K562 (cell line): ENCODE measurements around the gene LY6G6C. TPM values are rescaled to one million over a fixed set of nuclear protein-coding genes. Genes with fewer than 3 reads are reported as not detected.

Source experiments
- ATAC-seq: fragments of 200-7000 bp; cut with Tn5 transposase; 3 replicates; pipeline ENCODE4 v1.9.1; 2020; ENCODE audit warnings: moderate library complexity
- BruUV-seq: library from RNA; stranded (reverse); fragments of 400-500 nt; replicated peaks from 2 replicates; lab custom pipeline; 2021; lab: Mats Ljungman, UMichigan
- CTCF ChIA-PET: fragments of 300-600 bp; formaldehyde crosslinking; extraction: SDS; loops from one replicate; lab custom pipeline; 2021; ENCODE audit warnings: low intra/inter-chr PET ratio; lab: Yijun Ruan, JAX
- POLR2A ChIA-PET: fragments of 300-600, 350-650 bp; sonication (Branson Sonifier 250); formaldehyde crosslinking; extraction: SDS; loops from one replicate; lab custom pipeline; 2021; ENCODE audit warnings: antibody characterized with exemption, inconsistent platforms; lab: Yijun Ruan, JAX
- DNase-seq, 4 experiments: peaks; one replicate each; pipeline versions ENCODE4 v3.0.0 to v3.0.0-alpha.2; 2011 to 2018; ENCODE audit warnings: low spot score in 3 of 4, mixed read lengths in 3 of 4; ENCODE audit errors: extremely low read depth in 1 of 4
- FAIRE-seq: peaks from 2 replicates; lab custom pipeline; 2011; peaks lifted over from hg19 to GRCh38; lab: Jason Lieb, UNC
- H2AFZ ChIP-seq: 2 replicates; pipeline ENCODE4 v1.6.0; 2011; ENCODE audit warnings: low read depth, low read length, control low read depth, inconsistent platforms
- H3K27ac ChIP-seq: fragments of 200-600 bp; 3 replicates; pipeline ENCODE4 v1.8.0; 2011; ENCODE audit warnings: low read depth, mild to moderate bottlenecking, control low read depth, inconsistent platforms, low read length, moderate library complexity, mixed read lengths; ENCODE audit errors: extremely low read depth
- H3K27me3 ChIP-seq, 2 experiments: fragments of 300-600 bp in 1 of 2; 2 replicates in 1 of 2; 3 replicates in 1 of 2; pipeline versions ENCODE4 v1.6.0 to v1.8.0; 2011; ENCODE audit warnings: inconsistent platforms in 2 of 2, low read length in 2 of 2, mild to moderate bottlenecking in 1 of 2, mixed read lengths in 1 of 2, moderate library complexity in 1 of 2; ENCODE audit not compliant: control insufficient read depth in 2 of 2, insufficient read depth in 2 of 2
- H3K36me3 ChIP-seq: fragments of 300-600 bp; 3 replicates; pipeline ENCODE4 v1.8.0; 2011; ENCODE audit warnings: mild to moderate bottlenecking, low read length, inconsistent platforms; ENCODE audit not compliant: control insufficient read depth, insufficient read depth
- H3K4me1 ChIP-seq, 2 experiments: fragments of 200-600 bp in 1 of 2; replicated peaks in 1 of 2; 2 replicates in 1 of 2; 3 replicates in 1 of 2; pipeline versions ENCODE4 v1.5.1 to v1.8.0; 2011; ENCODE audit warnings: inconsistent platforms in 2 of 2, low read length in 2 of 2, mild to moderate bottlenecking in 1 of 2, mixed read lengths in 1 of 2, moderate library complexity in 1 of 2; ENCODE audit not compliant: control insufficient read depth in 2 of 2, insufficient read depth in 2 of 2
- H3K4me2 ChIP-seq: 2 replicates; pipeline ENCODE4 v1.6.1; 2011; ENCODE audit warnings: low read length, control low read depth, inconsistent platforms, mixed read lengths; ENCODE audit not compliant: insufficient read depth
- H3K4me3 ChIP-seq: fragments of 200-600 bp; sonication (generic), shearing (Covaris generic); 2 replicates; pipeline ENCODE4 v1.5.1; 2016; ENCODE audit warnings: control low read depth, inconsistent platforms
- H3K79me2 ChIP-seq: fragments of 200-600 bp; 3 replicates; pipeline ENCODE4 v1.8.0; 2011; ENCODE audit warnings: low read length, inconsistent platforms; ENCODE audit not compliant: control insufficient read depth, insufficient read depth
- H3K9ac ChIP-seq, 2 experiments: 2 replicates each; pipeline versions ENCODE4 v1.6.0 to v1.6.1; 2011; ENCODE audit warnings: low read depth in 2 of 2, low read length in 2 of 2, control low read depth in 1 of 2, inconsistent platforms in 1 of 2, mild to moderate bottlenecking in 1 of 2, mixed read lengths in 1 of 2; ENCODE audit not compliant: insufficient read depth in 1 of 2
- H3K9me1 ChIP-seq: one replicate; pipeline ENCODE4 v1.6.0; 2011; ENCODE audit warnings: inconsistent platforms, mild to moderate bottlenecking, low read length, moderate library complexity; ENCODE audit not compliant: control insufficient read depth, insufficient read depth
- H3K9me3 ChIP-seq: replicated peaks from 2 replicates; pipeline ENCODE4 v1.5.1; 2011; ENCODE audit warnings: low read depth, low read length, inconsistent platforms; ENCODE audit not compliant: control insufficient read depth, insufficient read depth
- H4K20me1 ChIP-seq: replicated peaks from 2 replicates; pipeline ENCODE4 v1.6.1; 2011; ENCODE audit warnings: low read length, inconsistent platforms, mixed read lengths; ENCODE audit not compliant: control insufficient read depth, insufficient read depth
- RB1 ChIP-seq: fragments of 450-650 bp; IDR thresholded peaks from 2 replicates; pipeline ENCODE4 v1.6.1; 2017; ENCODE audit warnings: low read depth, mild to moderate bottlenecking
- WHSC1 ChIP-seq: IDR thresholded peaks from one replicate; pipeline ENCODE4 v1.6.1; 2012; ENCODE audit warnings: low read length, control low read depth, inconsistent platforms
- ZNF124 ChIP-seq: sonication (generic); formaldehyde crosslinking; IDR thresholded peaks from 2 replicates; pipeline ENCODE4 v1.8.1; 2022; ENCODE audit warnings: missing genetic modification reagents
- WGBS: fragments of 100-300 bp; shearing (Covaris generic); methylation state at CpG from one replicate; pipeline ENCODE4 v1.1.6; 2016; ENCODE audit warnings: low coverage, mixed read lengths; ENCODE audit not compliant: insufficient coverage; ENCODE audit errors: missing lambda C conversion rate; 5-methylcytosine and 5-hydroxymethylcytosine counted together
- in situ Hi-C: fragments of 300-500 bp; cut with MboI; formaldehyde crosslinking; loops from 4 replicates; pipeline ENCODE4 v1.15.0; 2018; ENCODE audit warnings: inconsistent platforms, mixed read lengths
- intact Hi-C: fragments of 100-400 bp; cut with micrococcal nuclease; formaldehyde crosslinking; loops from 2 replicates; pipeline ENCODE4 v1.14.2; 2022
- polyA plus RNA-seq, 8 experiments: library from polyadenylated mRNA; depleted of rRNA in 4 of 8; stranded (reverse) in 5 of 8; unstranded in 3 of 8; fragments of >200 nt; fragmentation: Nextera tagmentation in 2 of 8; fragmentation: Illumina TruSeq in 1 of 8; extraction: Ambion mirVana in 2 of 8; extraction: Trizol in 1 of 8; gene quantifications; 2 replicates each; pipeline versions ENCODE4 v1.2.1 to v1.2.3, GENCODE V29; 2011 to 2014; ENCODE audit warnings: inconsistent platforms in 1 of 8, missing spikeins in 1 of 8
- total RNA-seq, 7 experiments: library from RNA; depleted of rRNA in 6 of 7; stranded (reverse); fragments of >200 nt in 6 of 7; fragmentation: Illumina TruSeq in 2 of 7; extraction: Trizol in 2 of 7; gene quantifications; 2 replicates each; pipeline versions ENCODE4 v1.2.1 to v1.2.3, GENCODE V29; 2011 to 2021; ENCODE audit warnings: low replicate concordance in 1 of 7
- TF ChIP-seq, protein P1 (sequence below), 2 experiments: fragments of 250-450 bp in 1 of 2; fragments of 450-650 bp in 1 of 2; sonication (Bioruptor Pico) in 1 of 2; IDR thresholded peaks; 2 replicates each; pipeline versions ENCODE4 v1.6.1 to v1.8.0; 2016 to 2021; ENCODE audit warnings: mild to moderate bottlenecking in 2 of 2, moderate library complexity in 2 of 2, missing compliant biosample characterization in 1 of 2, missing genetic modification characterization in 1 of 2
- TF ChIP-seq, protein P2 (sequence below): IDR thresholded peaks from 2 replicates; pipeline ENCODE4 v1.6.1; 2016; ENCODE audit warnings: missing genetic modification characterization, missing compliant biosample characterization
- TF ChIP-seq, protein P3 (sequence below): fragments of 450-650 bp; IDR thresholded peaks from 2 replicates; pipeline ENCODE4 v1.6.1; 2016

LY6G6C gene
- total and polyA plus RNA-seq, 9 of the 15 experiments (the other 6 are each of a cell fraction or from before 2014, with no cell fraction given): 0.06 to 0.20 TPM; not detected in 7

- no TSS peak for BruUV-seq
- 67% methylated on average over 6 of the region's 6 CpGs for WGBS
- Histone ChIP-seq H3K4me2 (no peak overlapping the region), H3K9ac (peak overlapping the region in 1 of 2 experiments; percentile 59; a peak in 2 of 4 replicates), H2AFZ (no peak overlapping the region), H3K27ac (no peak overlapping the region), H3K9me1 (peaks cover 5% of the 10 kb centered on the region), H3K4me3 (no peak overlapping the region), H3K36me3 (peaks cover 87% of the 10 kb centered on the region), H4K20me1 (no peaks in the 10 kb centered on the region), H3K27me3 (no peaks in the 10 kb centered on the region), H3K4me1 (peaks cover 38 to 40% of the 10 kb centered on the region in 2 experiments), H3K9me3 (no peaks in the 10 kb centered on the region), H3K79me2 (peaks cover 9% of the 10 kb centered on the region; the same call in 2 of the 3 replicates)
- ATAC-seq: no peak
- FAIRE-seq: no peak
- no peak for DNase-seq
- intact Hi-C loops: no loop called here
- ChIA-PET POLR2A (interaction anchor here (0.8 to 7.1 kb wide), 15 partner anchors 9 to 163 kb away, joined by 3 to 158 read pairs (median 7); partner anchors contain the start of genes ABHD16A, CLIC1, DDAH2 and GPANK1), CTCF (no interaction called here)
- in situ Hi-C loops: no loop called here
- no peak for TF ChIP-seq ZNF124 (CRISPR knock-in tag)
- TF ChIP-seq, protein P1, sequence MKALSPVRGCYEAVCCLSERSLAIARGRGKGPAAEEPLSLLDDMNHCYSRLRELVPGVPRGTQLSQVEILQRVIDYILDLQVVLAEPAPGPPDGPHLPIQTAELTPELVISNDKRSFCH (CRISPR knock-in tag; IDR thresholded peaks at IDR 0.05): 0 out of 2 replicates have a peak, but pooled peaks have one; percentile 67
- TF ChIP-seq, protein P1 (tag; IDR thresholded peaks at IDR 0.05): no peak
- TF ChIP-seq, protein P2, sequence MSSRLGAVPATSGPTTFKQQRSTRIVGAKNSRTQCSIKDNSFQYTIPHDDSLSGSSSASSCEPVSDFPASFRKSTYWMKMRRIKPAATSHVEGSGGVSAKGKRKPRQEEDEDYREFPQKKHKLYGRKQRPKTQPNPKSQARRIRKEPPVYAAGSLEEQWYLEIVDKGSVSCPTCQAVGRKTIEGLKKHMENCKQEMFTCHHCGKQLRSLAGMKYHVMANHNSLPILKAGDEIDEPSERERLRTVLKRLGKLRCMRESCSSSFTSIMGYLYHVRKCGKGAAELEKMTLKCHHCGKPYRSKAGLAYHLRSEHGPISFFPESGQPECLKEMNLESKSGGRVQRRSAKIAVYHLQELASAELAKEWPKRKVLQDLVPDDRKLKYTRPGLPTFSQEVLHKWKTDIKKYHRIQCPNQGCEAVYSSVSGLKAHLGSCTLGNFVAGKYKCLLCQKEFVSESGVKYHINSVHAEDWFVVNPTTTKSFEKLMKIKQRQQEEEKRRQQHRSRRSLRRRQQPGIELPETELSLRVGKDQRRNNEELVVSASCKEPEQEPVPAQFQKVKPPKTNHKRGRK (tag): no peak
- no peak for TF ChIP-seq WHSC1
- 0 out of 2 replicates have a peak, but pooled peaks have one; percentile 10 for TF ChIP-seq RB1
- TF ChIP-seq, protein P3, sequence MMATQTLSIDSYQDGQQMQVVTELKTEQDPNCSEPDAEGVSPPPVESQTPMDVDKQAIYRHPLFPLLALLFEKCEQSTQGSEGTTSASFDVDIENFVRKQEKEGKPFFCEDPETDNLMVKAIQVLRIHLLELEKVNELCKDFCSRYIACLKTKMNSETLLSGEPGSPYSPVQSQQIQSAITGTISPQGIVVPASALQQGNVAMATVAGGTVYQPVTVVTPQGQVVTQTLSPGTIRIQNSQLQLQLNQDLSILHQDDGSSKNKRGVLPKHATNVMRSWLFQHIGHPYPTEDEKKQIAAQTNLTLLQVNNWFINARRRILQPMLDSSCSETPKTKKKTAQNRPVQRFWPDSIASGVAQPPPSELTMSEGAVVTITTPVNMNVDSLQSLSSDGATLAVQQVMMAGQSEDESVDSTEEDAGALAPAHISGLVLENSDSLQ: peak; percentile 80
Observed at GRCh38 chr6:31693535-31693934, 28.0 kb downstream of the LY6G6C start.
